GM12878 (cell line): ENCODE results near the gene PTPRD.

Experiments
- JUNB ChIP-seq: IDR thresholded peaks from 2 replicates; pipeline ENCODE4 v1.6.1; 2016; ENCODE audit warnings: antibody characterized with exemption, mild to moderate bottlenecking
- NR2C2 ChIP-seq: IDR thresholded peaks from 2 replicates; pipeline ENCODE4 v1.6.1; 2011; ENCODE audit warnings: borderline replicate concordance, low read depth; ENCODE audit not compliant: control insufficient read depth, insufficient read length
- POLR2A ChIP-seq: IDR thresholded peaks from 2 replicates; pipeline ENCODE4 v1.6.1; 2011; ENCODE audit warnings: low read depth, mild to moderate bottlenecking, low read length
- RAD51 ChIP-seq: fragments of 450-650 bp; IDR thresholded peaks from 2 replicates; pipeline ENCODE4 v1.6.1; 2016; ENCODE audit warnings: moderate library complexity, mild to moderate bottlenecking, inconsistent platforms
- TCF3 ChIP-seq: IDR thresholded peaks from 2 replicates; pipeline ENCODE4 v1.6.1; 2012; ENCODE audit warnings: low read depth, mild to moderate bottlenecking, low read length, borderline replicate concordance; ENCODE audit not compliant: insufficient read depth
- TF ChIP-seq, protein P1 (sequence below), 3 experiments: IDR thresholded peaks in 2 of 3; conservative IDR thresholded peaks in 1 of 3; 2 replicates each; pipeline ENCODE4 v1.5.1; 2011; ENCODE audit warnings: low read depth in 3 of 3, low read length in 3 of 3, mild to moderate bottlenecking in 3 of 3, control low read depth in 2 of 3, moderate library complexity in 2 of 3, inconsistent platforms in 1 of 3, mixed read lengths in 1 of 3; ENCODE audit not compliant: control insufficient read depth in 2 of 3, insufficient read depth in 1 of 3; ENCODE audit errors: extremely low read depth in 1 of 3

DNA sequence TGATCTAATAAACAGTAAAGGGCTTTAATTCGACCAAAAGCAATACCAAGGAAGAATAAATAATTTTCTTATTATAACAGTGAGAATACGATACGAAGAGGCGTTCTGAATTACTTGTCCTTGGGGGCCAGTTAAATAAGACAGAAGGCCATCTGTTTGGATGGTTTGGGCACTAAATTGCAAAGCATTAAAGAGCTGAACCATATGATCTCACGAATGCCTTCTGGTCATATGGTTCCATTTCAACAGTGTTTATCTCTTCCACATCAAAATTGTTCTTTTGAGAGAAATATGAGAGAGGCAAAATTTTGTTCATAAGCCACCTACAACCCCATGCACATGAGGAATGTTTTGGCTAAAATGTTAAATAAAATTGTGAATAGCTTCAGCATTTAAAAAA lies 605.4 kb downstream of the PTPRD start:
- no peak for TF ChIP-seq POLR2A
- TF ChIP-seq, protein P1, sequence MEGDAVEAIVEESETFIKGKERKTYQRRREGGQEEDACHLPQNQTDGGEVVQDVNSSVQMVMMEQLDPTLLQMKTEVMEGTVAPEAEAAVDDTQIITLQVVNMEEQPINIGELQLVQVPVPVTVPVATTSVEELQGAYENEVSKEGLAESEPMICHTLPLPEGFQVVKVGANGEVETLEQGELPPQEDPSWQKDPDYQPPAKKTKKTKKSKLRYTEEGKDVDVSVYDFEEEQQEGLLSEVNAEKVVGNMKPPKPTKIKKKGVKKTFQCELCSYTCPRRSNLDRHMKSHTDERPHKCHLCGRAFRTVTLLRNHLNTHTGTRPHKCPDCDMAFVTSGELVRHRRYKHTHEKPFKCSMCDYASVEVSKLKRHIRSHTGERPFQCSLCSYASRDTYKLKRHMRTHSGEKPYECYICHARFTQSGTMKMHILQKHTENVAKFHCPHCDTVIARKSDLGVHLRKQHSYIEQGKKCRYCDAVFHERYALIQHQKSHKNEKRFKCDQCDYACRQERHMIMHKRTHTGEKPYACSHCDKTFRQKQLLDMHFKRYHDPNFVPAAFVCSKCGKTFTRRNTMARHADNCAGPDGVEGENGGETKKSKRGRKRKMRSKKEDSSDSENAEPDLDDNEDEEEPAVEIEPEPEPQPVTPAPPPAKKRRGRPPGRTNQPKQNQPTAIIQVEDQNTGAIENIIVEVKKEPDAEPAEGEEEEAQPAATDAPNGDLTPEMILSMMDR (IDR thresholded peaks at IDR 0.05 in 2 of 3, conservative IDR thresholded peaks at IDR 0.05 in 1 of 3; ENCODE audit: control insufficient read depth in 2 of 3, extremely low read depth in 1 of 3, insufficient read depth in 1 of 3, low read depth in 3 of 3, low read length in 3 of 3), result no peak
- TF ChIP-seq JUNB, result no peak
- no peak for TF ChIP-seq RAD51
- TF ChIP-seq NR2C2, result no peak
- TF ChIP-seq TCF3, result no peak
